GM19395 (cell line): ENCODE data around the gene NEUROD2.

ENCODE experiments used
- ATAC-seq: cut with Tn5 transposase; IDR thresholded peaks from one replicate; pipeline ENCODE4 v1.9.1; 2021; ENCODE audit warnings: mild to moderate bottlenecking, moderate library complexity; ENCODE audit not compliant: unreplicated experiment

The NEUROD2 gene

GRCh38 chr17:39607851-39608130, at the start of gene NEUROD2:
TSS of gene NEUROD2 (minus strand) at chr17:39607920. CDS start at chr17:39606599, 1,321 bp downstream.
- no peak for ATAC-seq

- no peak for ATAC-seq
Measured at GRCh38 chr17:39655105-39655504, 47.4 kb upstream of the NEUROD2 start.

- ATAC-seq = no peak
Measured at GRCh38 chr17:39653662-39654331, 46.1 kb upstream of the NEUROD2 start.

- no peak for ATAC-seq
Measured at GRCh38 chr17:39653316-39653661, 45.6 kb upstream of the NEUROD2 start.

GRCh38 chr17:39652587-39653315, 45.0 kb upstream of the NEUROD2 start:
- ATAC-seq = no peak

- ATAC-seq = no peak
Measured at GRCh38 chr17:39651923-39652586, 44.3 kb upstream of the NEUROD2 start.

- ATAC-seq = no peak
Measured at GRCh38 chr17:39650121-39650579, 42.4 kb upstream of the NEUROD2 start.

GRCh38 chr17:39648616-39649366, 41.1 kb upstream of the NEUROD2 start:
- no peak for ATAC-seq

- ATAC-seq = no peak
Measured at GRCh38 chr17:39647256-39647655, 39.5 kb upstream of the NEUROD2 start.

GRCh38 chr17:39643271-39643670, 35.6 kb upstream of the NEUROD2 start:
- no peak for ATAC-seq

GRCh38 chr17:39642291-39643074, 34.8 kb upstream of the NEUROD2 start:
- ATAC-seq = no peak

GRCh38 chr17:39641883-39642282, 34.2 kb upstream of the NEUROD2 start:
- no peak for ATAC-seq

GRCh38 chr17:39641097-39641496, 33.4 kb upstream of the NEUROD2 start:
- ATAC-seq = no peak

- no peak for ATAC-seq
Measured at GRCh38 chr17:39640591-39641031, 32.9 kb upstream of the NEUROD2 start.

GRCh38 chr17:39639566-39640458, 32.1 kb upstream of the NEUROD2 start:
- ATAC-seq = no peak

GRCh38 chr17:39639043-39639442, 31.3 kb upstream of the NEUROD2 start:
- no peak for ATAC-seq

- ATAC-seq = no peak
Measured at GRCh38 chr17:39638317-39638716, 30.6 kb upstream of the NEUROD2 start.

- ATAC-seq = peak; percentile 76
Measured at GRCh38 chr17:39636927-39637736, 29.4 kb upstream of the NEUROD2 start, which contains the start of gene STARD3. TSS of gene STARD3 (plus strand) at chr17:39637144. CDS start at chr17:39653532, 16,388 bp downstream.

- peak; percentile 25 for ATAC-seq
Measured at GRCh38 chr17:39636587-39636926, 28.8 kb upstream of the NEUROD2 start.
